ENCODE results near the gene FBXO36.

GRCh38 chr2:229873123-229873581 is 49.2 kb upstream of the FBXO36 start:
- TF ChIP-seq POLR2A (IDR thresholded peaks at IDR 0.05) (no peak), CTCF (IDR thresholded peaks at IDR 0.05) (no peak), EP300 (IDR thresholded peaks at IDR 0.05) (no peak)

Data from upper lobe of left lung (tissue), 4 donors.